ENCODE measurements around the gene PDE4A.

- TF ChIP-seq CTCF (IDR thresholded peaks at IDR 0.05; ENCODE audit: low read length) (no peak), EZH2 (IDR thresholded peaks at IDR 0.05; ENCODE audit: borderline replicate concordance, low read length) (no peak)
Observed at GRCh38 chr19:10380313-10381102, 39.8 kb upstream of the PDE4A start, which contains the start of gene TYK2.
